MM.1S (cell line): ENCODE measurements around the gene NPTX1.

ENCODE experiments used
- DNase-seq: peaks from one replicate; pipeline ENCODE4 v3.0.0-alpha.2; 2015
- H2AFZ ChIP-seq: fragments of 300-600 bp; sonication (generic); 2 replicates; pipeline ENCODE4 v1.6.0; 2016; ENCODE audit warnings: antibody characterized with exemption, low read length
- H3F3A ChIP-seq: fragments of 300-600 bp; sonication (generic); 2 replicates; pipeline ENCODE4 v1.6.1; 2016; ENCODE audit warnings: mild to moderate bottlenecking, antibody characterized with exemption, low read length, moderate library complexity, mixed read lengths; ENCODE audit not compliant: insufficient read depth
- H3K27ac ChIP-seq: fragments of 300-600 bp; sonication (generic); 2 replicates; pipeline ENCODE4 v1.5.1; 2016; ENCODE audit warnings: mild to moderate bottlenecking, low read length
- H3K27me3 ChIP-seq: fragments of 300-600 bp; sonication (generic); replicated peaks from 2 replicates; pipeline ENCODE4 v1.6.0; 2016; ENCODE audit warnings: low read length; ENCODE audit not compliant: insufficient read depth
- H3K36me3 ChIP-seq: fragments of 300-600 bp; sonication (generic); replicated peaks from 2 replicates; pipeline ENCODE4 v1.6.1; 2016; ENCODE audit warnings: mild to moderate bottlenecking, low read length, mixed read lengths; ENCODE audit not compliant: insufficient read depth
- H3K4me1 ChIP-seq: fragments of 300-600 bp; sonication (generic); 2 replicates; pipeline ENCODE4 v1.6.1; 2016; ENCODE audit warnings: low read length, mixed read lengths
- H3K4me2 ChIP-seq: fragments of 300-600 bp; sonication (generic); 2 replicates; pipeline ENCODE4 v1.6.0; 2016; ENCODE audit warnings: low read depth, low read length
- H3K4me3 ChIP-seq: fragments of 300-600 bp; sonication (generic); 2 replicates; pipeline ENCODE4 v1.5.1; 2016; ENCODE audit warnings: low read length, mixed read lengths
- H3K79me2 ChIP-seq: fragments of 300-600 bp; sonication (generic); 2 replicates; pipeline ENCODE4 v1.6.1; 2016; ENCODE audit warnings: mixed run types, low read length, mixed read lengths
- H3K9ac ChIP-seq: fragments of 300-600 bp; sonication (generic); 2 replicates; pipeline ENCODE4 v1.6.1; 2016; ENCODE audit warnings: low read length, mixed read lengths
- H3K9me2 ChIP-seq: fragments of 300-600 bp; sonication (generic); replicated peaks from 2 replicates; pipeline ENCODE4 v1.6.1; 2016; ENCODE audit warnings: mild to moderate bottlenecking, low read length, mixed read lengths; ENCODE audit not compliant: insufficient read depth
- H3K9me3 ChIP-seq: fragments of 300-600 bp; sonication (generic); replicated peaks from 2 replicates; pipeline ENCODE4 v1.6.1; 2016; ENCODE audit warnings: mild to moderate bottlenecking, low read length, mixed read lengths; ENCODE audit not compliant: insufficient read depth
- H4K20me1 ChIP-seq: fragments of 300-600 bp; sonication (generic); 2 replicates; pipeline ENCODE4 v1.6.1; 2016; ENCODE audit warnings: mild to moderate bottlenecking, low read length, moderate library complexity, mixed read lengths; ENCODE audit not compliant: insufficient read depth
- EZH2 ChIP-seq: fragments of 300-600 bp; sonication (generic); optimal IDR thresholded peaks from 2 replicates; pipeline ENCODE3; 2017; ENCODE audit warnings: low read depth, mild to moderate bottlenecking, antibody characterized with exemption, low read length, mixed read lengths
- EZH2phosphoT487 ChIP-seq: fragments of 300-600 bp; sonication (generic); IDR thresholded peaks from 2 replicates; pipeline ENCODE4 v1.6.1; 2018; ENCODE audit warnings: antibody characterized with exemption, low read length
- TF ChIP-seq, protein P1 (sequence below): fragments of 300-600 bp; sonication (generic); IDR thresholded peaks from 2 replicates; pipeline ENCODE4 v1.5.1; 2016; ENCODE audit warnings: antibody characterized with exemption, low read length, mixed read lengths

NPTX1 gene

DNA sequence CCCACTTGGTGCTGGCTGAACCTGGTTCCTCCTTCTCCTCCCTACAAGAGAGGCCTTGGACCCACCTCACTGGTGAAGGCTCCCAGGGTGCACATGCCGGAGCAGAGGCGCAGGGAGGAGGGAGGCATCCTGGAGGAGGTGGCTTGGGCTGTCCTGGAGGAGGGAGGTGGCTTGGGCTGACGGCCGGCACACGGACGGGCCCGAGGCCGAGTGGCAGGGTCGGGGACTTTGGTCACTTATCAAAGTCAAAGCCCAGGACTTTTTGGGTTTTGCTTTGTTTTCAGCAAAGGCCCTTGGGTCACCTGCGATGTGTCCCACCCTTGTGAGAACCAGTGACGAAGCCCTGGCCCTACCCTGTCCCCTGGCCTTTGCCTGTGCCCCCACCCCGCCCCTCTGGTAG, 32.9 kb downstream of the NPTX1 start:
- H3K27me3 ChIP-seq: peaks cover 87% of the 10 kb centered on the region

GRCh38 chr17:80442764-80443163, 33.6 kb downstream of the NPTX1 start:
- H3K4me3 ChIP-seq: no peak overlapping the region
- no peaks in the 10 kb centered on the region for H4K20me1 ChIP-seq
- no peaks in the 10 kb centered on the region for H3K9me3 ChIP-seq
- H3F3A ChIP-seq: no peaks in the 10 kb centered on the region
- H3K36me3 ChIP-seq: no peaks in the 10 kb centered on the region
- no peak for TF ChIP-seq EZH2
- TF ChIP-seq, protein P1, sequence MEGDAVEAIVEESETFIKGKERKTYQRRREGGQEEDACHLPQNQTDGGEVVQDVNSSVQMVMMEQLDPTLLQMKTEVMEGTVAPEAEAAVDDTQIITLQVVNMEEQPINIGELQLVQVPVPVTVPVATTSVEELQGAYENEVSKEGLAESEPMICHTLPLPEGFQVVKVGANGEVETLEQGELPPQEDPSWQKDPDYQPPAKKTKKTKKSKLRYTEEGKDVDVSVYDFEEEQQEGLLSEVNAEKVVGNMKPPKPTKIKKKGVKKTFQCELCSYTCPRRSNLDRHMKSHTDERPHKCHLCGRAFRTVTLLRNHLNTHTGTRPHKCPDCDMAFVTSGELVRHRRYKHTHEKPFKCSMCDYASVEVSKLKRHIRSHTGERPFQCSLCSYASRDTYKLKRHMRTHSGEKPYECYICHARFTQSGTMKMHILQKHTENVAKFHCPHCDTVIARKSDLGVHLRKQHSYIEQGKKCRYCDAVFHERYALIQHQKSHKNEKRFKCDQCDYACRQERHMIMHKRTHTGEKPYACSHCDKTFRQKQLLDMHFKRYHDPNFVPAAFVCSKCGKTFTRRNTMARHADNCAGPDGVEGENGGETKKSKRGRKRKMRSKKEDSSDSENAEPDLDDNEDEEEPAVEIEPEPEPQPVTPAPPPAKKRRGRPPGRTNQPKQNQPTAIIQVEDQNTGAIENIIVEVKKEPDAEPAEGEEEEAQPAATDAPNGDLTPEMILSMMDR: no peak
- no peak for TF ChIP-seq EZH2phosphoT487
- H3K4me2 ChIP-seq: no peak overlapping the region
- H3K79me2 ChIP-seq: no peaks in the 10 kb centered on the region
- no peaks in the 10 kb centered on the region for H3K9me2 ChIP-seq
- no peaks in the 10 kb centered on the region for H3K4me1 ChIP-seq
- no peak for DNase-seq
- H3K27me3 ChIP-seq: peaks cover 87% of the 10 kb centered on the region
- no peak overlapping the region for H2AFZ ChIP-seq
- H3K27ac ChIP-seq: no peak overlapping the region
- no peak overlapping the region for H3K9ac ChIP-seq

More for the DNA sequence above, 32.9 kb downstream of the NPTX1 start:
- H4K20me1 ChIP-seq: no peaks in the 10 kb centered on the region
- H3K4me2 ChIP-seq: no peak overlapping the region
- H3F3A ChIP-seq: no peaks in the 10 kb centered on the region
- H3K4me3 ChIP-seq: no peak overlapping the region
- no peak overlapping the region for H3K27ac ChIP-seq
- no peak for DNase-seq
- no peaks in the 10 kb centered on the region for H3K4me1 ChIP-seq
- TF ChIP-seq, protein P1: no peak
- TF ChIP-seq EZH2 (no peak), EZH2phosphoT487 (no peak)
- H3K9me3 ChIP-seq: no peaks in the 10 kb centered on the region
- no peaks in the 10 kb centered on the region for H3K79me2 ChIP-seq
- no peaks in the 10 kb centered on the region for H3K36me3 ChIP-seq
- no peak overlapping the region for H2AFZ ChIP-seq
- no peak overlapping the region for H3K9ac ChIP-seq
- H3K9me2 ChIP-seq: no peaks in the 10 kb centered on the region

- peaks cover 89% of the 10 kb centered on the region for H3K27me3 ChIP-seq
- no peak for TF ChIP-seq EZH2phosphoT487
- TF ChIP-seq, protein P1: no peak
- no peak for TF ChIP-seq EZH2
- no peaks in the 10 kb centered on the region for H3F3A ChIP-seq
- no peaks in the 10 kb centered on the region for H3K9me2 ChIP-seq
- H2AFZ ChIP-seq: no peak overlapping the region
- no peak overlapping the region for H3K27ac ChIP-seq
- H3K79me2 ChIP-seq: no peaks in the 10 kb centered on the region
- H3K36me3 ChIP-seq: no peaks in the 10 kb centered on the region
- DNase-seq: no peak
- H4K20me1 ChIP-seq: no peaks in the 10 kb centered on the region
- no peaks in the 10 kb centered on the region for H3K4me1 ChIP-seq
- H3K9me3 ChIP-seq: no peaks in the 10 kb centered on the region
- H3K4me3 ChIP-seq: no peak overlapping the region
- no peak overlapping the region for H3K9ac ChIP-seq
- H3K4me2 ChIP-seq: no peak overlapping the region
Observed at GRCh38 chr17:80442323-80442659, 34.1 kb downstream of the NPTX1 start.
